ENCODE results near the gene UBXN6.
A peak's percentile ranks its signal among the peaks of the same experiment; 100 is the strongest.

- TF ChIP-seq POLR2AphosphoS5 (IDR thresholded peaks at IDR 0.05; ENCODE audit: low read depth, low read length) (0 out of 2 replicates have a peak, but pooled peaks have one; percentile 9), REST (IDR thresholded peaks at IDR 0.05; ENCODE audit: low read depth) (no peak), POLR2A (IDR thresholded peaks at IDR 0.05; ENCODE audit: borderline replicate concordance, extremely low read depth, insufficient read depth, insufficient read length) (no peak), RAD21 (IDR thresholded peaks at IDR 0.05; ENCODE audit: low read depth) (no peak), EZH2 (IDR thresholded peaks at IDR 0.05) (no peak), TCF7L2 (IDR thresholded peaks at IDR 0.05; ENCODE audit: borderline replicate concordance, extremely low read depth, insufficient read depth, insufficient read length) (no peak), SIN3A (IDR thresholded peaks at IDR 0.05; ENCODE audit: low read depth) (no peak), ELF1 (IDR thresholded peaks at IDR 0.05; ENCODE audit: borderline replicate concordance, low read depth) (no peak)
- TF ChIP-seq, protein P1, sequence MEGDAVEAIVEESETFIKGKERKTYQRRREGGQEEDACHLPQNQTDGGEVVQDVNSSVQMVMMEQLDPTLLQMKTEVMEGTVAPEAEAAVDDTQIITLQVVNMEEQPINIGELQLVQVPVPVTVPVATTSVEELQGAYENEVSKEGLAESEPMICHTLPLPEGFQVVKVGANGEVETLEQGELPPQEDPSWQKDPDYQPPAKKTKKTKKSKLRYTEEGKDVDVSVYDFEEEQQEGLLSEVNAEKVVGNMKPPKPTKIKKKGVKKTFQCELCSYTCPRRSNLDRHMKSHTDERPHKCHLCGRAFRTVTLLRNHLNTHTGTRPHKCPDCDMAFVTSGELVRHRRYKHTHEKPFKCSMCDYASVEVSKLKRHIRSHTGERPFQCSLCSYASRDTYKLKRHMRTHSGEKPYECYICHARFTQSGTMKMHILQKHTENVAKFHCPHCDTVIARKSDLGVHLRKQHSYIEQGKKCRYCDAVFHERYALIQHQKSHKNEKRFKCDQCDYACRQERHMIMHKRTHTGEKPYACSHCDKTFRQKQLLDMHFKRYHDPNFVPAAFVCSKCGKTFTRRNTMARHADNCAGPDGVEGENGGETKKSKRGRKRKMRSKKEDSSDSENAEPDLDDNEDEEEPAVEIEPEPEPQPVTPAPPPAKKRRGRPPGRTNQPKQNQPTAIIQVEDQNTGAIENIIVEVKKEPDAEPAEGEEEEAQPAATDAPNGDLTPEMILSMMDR (IDR thresholded peaks at IDR 0.05 in 2 of 3, conservative IDR thresholded peaks at IDR 0.05 in 1 of 3; ENCODE audit: borderline replicate concordance in 1 of 3, insufficient read depth in 1 of 3, low read depth in 2 of 3, low read length in 2 of 3) = peak in 1 of 3 experiments; percentile 14; a peak in 1 of 6 replicates
- TF ChIP-seq, protein P2, sequence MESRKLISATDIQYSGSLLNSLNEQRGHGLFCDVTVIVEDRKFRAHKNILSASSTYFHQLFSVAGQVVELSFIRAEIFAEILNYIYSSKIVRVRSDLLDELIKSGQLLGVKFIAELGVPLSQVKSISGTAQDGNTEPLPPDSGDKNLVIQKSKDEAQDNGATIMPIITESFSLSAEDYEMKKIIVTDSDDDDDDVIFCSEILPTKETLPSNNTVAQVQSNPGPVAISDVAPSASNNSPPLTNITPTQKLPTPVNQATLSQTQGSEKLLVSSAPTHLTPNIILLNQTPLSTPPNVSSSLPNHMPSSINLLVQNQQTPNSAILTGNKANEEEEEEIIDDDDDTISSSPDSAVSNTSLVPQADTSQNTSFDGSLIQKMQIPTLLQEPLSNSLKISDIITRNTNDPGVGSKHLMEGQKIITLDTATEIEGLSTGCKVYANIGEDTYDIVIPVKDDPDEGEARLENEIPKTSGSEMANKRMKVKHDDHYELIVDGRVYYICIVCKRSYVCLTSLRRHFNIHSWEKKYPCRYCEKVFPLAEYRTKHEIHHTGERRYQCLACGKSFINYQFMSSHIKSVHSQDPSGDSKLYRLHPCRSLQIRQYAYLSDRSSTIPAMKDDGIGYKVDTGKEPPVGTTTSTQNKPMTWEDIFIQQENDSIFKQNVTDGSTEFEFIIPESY (IDR thresholded peaks at IDR 0.05; ENCODE audit: extremely low read depth, insufficient replicate concordance, low read length) = no peak
Measured at GRCh38 chr19:4506449-4507149, 49.0 kb upstream of the UBXN6 start.
